22Rv1 (cell line): Measurements from ENCODE around the gene VEGFB.

ENCODE experiments used
- H3K27ac ChIP-seq: fragments of 450-650 bp; 2 replicates; pipeline ENCODE4 v1.5.1; 2017
- ZFX ChIP-seq: fragments of 450-650 bp; IDR thresholded peaks from 2 replicates; pipeline ENCODE4 v1.6.1; 2017; ENCODE audit warnings: antibody characterized with exemption, borderline replicate concordance
- TF ChIP-seq, protein P1 (sequence below): fragments of 450-650 bp; IDR thresholded peaks from 2 replicates; pipeline ENCODE4 v1.5.1; 2017; ENCODE audit warnings: mild to moderate bottlenecking

Gene VEGFB

DNA sequence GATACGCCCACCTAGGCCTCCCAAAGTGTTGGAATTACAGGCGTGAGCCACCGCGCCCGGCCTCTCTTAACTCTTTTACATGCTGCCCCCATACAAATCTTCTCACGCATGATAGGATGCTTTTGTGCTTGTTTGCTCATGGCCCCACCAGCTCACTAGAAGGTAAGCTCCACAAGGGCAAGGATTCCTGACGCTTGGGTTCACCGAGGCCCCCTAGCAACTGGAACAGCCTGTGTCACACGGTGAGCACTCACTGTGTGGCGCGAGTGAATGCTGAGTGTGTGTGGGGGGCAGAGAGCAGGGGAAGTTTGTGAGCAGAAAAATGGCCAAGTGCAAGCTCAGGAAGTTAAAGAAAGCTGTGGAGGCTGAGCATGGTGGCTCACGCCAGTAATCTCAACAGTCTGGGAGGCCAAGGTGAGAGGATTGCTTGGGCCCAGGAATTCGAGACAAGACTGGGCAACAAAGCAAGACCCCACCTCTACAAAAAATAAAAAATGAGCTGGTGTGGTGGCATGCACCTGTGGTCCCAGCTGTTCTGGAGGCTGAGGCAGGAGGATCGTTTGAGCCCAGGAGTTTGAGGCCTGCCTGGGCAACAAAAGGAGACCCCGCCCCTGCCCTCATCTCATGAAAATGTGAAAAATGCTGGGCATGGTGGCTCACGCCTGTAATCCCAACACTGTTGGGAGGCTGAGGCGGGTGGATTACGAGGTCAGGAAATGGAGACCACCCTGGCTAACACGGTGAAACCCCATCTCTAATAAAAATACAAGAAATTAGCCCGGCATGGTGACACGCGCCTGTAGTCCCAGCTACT is 47.8 kb downstream of the VEGFB start:
- H3K27ac ChIP-seq = no peak overlapping the region
- TF ChIP-seq, protein P1, sequence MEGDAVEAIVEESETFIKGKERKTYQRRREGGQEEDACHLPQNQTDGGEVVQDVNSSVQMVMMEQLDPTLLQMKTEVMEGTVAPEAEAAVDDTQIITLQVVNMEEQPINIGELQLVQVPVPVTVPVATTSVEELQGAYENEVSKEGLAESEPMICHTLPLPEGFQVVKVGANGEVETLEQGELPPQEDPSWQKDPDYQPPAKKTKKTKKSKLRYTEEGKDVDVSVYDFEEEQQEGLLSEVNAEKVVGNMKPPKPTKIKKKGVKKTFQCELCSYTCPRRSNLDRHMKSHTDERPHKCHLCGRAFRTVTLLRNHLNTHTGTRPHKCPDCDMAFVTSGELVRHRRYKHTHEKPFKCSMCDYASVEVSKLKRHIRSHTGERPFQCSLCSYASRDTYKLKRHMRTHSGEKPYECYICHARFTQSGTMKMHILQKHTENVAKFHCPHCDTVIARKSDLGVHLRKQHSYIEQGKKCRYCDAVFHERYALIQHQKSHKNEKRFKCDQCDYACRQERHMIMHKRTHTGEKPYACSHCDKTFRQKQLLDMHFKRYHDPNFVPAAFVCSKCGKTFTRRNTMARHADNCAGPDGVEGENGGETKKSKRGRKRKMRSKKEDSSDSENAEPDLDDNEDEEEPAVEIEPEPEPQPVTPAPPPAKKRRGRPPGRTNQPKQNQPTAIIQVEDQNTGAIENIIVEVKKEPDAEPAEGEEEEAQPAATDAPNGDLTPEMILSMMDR = no peak
- TF ChIP-seq ZFX = no peak

DNA sequence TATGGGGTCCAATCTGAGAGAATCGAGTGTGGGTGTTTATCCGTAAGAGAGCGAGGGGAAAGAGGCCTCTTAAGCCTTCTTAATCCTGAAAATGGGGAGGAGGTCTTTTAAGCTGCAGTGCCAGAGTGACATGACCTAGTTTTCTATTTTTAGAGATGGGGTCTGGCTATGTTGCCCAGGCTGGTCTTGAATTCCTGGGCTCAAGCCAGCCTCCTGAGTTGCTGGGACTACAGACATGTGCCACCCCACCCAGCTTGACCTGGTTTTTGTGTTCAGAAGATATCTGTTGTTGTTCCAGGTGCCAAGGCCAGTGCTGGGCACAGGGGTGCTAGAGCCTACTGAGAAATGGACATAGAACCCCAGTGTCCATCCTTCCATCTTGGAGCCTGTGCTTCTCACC is 48.7 kb downstream of the VEGFB start:
- H3K27ac ChIP-seq = no peak overlapping the region
- no peak for TF ChIP-seq ZFX
- TF ChIP-seq, protein P1 = no peak

DNA sequence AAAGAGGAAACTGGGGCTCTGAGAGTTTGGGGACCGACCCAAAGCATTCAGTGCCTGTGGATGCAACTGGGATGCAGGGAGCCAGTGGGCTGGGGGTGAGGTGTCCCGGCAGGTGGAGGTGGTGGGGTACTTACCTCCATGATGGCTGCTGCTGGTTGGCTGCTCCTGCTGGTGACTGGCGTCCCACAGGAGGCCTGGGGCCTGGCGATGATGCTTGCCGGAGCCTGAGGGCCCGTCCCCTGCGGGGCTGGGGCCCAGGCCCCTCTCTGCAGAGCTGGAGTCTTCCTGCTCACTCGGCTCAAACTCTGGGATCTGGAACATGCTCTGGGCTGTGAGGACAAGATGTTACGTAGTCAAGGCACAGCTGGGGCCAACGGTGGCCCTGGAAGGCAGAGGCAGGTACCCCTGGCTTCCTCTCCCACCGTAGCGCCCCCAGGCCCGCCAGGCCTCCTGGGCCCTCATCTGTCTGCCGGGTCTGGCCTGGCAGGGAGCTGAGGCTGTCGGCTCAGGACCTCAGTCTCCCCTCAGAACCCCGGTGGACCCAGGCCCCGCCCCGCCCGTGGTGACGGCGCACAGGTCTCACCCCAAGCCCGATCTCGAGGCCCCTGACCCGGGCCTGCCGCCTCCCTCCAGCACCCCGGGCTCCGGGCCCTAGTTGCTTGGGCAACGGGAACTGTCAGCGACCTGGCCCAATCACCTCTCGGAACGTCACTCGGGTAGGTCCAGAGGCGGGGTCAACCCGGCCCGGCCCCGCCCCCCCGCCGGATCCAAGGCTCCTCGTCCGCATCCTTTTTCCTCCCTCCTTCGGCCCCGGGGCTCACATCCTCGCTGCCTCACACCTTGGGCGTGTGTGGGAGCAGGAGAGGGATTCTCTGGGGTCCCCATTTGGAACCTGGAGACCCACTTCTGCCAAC is 49.9 kb downstream of the VEGFB start, which contains the start of gene BAD:
Gene BAD, minus strand, starts transcription at position 618 of the 914 bp plus-strand sequence. Its CDS starts 297 bp downstream, at position 321.
- no peak for TF ChIP-seq ZFX
- TF ChIP-seq, protein P1 = no peak
- peak within 1 kb of the TSS; percentile 98 for H3K27ac ChIP-seq

DNA sequence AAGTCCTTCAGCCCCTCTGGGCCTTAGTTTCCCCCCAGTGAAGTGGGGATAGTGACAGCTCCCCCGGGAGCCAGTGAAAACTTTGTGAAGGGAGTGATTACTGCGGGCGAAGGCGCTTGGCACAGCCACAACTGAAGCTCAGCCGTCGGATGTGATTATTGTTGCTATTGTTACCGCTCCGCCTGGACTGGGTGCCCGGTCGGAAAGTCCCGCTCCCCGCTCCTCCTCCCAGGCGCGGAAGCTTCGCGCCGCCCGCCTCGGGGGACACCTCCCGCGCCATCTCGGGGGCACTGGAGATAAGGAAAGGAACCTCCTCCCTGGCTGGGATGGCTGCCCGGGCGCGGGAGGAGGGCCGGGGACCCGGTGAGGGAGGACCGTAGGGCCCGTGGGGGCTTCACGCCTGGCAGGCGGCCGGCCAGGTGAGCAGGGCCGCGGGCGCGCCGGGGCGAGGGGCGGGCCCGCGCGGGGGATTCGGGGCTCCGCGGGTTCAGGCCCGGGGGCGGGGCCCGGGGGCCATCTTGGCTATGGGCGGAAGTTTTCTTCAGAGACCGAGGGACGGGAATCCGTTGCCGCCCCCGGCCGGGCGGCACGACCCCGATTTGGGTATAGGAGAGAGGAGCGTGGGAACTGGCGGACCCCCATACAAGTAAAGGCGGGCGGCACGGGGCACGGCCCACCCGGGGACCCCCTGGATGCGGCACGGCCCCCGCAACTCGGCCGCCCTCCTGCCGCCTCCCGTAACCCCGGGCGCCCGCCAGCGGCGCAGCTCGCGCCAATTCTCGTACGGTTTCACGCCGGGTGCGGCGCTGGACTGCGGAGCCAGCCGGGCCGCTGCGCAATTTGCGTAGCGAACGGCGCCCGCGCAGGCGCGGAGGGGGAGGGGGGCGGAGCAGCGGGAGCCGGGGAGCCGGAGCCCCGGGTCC is 50.8 kb downstream of the VEGFB start, which contains the start of gene GPR137:
Gene GPR137, plus strand, starts transcription at position 887 of the 923 bp plus-strand sequence. CDS start 677 bp downstream, outside the sequence.
- TF ChIP-seq, protein P1 = no peak
- no peak for TF ChIP-seq ZFX
- peak within 1 kb of the TSS; percentile 98 for H3K27ac ChIP-seq

DNA sequence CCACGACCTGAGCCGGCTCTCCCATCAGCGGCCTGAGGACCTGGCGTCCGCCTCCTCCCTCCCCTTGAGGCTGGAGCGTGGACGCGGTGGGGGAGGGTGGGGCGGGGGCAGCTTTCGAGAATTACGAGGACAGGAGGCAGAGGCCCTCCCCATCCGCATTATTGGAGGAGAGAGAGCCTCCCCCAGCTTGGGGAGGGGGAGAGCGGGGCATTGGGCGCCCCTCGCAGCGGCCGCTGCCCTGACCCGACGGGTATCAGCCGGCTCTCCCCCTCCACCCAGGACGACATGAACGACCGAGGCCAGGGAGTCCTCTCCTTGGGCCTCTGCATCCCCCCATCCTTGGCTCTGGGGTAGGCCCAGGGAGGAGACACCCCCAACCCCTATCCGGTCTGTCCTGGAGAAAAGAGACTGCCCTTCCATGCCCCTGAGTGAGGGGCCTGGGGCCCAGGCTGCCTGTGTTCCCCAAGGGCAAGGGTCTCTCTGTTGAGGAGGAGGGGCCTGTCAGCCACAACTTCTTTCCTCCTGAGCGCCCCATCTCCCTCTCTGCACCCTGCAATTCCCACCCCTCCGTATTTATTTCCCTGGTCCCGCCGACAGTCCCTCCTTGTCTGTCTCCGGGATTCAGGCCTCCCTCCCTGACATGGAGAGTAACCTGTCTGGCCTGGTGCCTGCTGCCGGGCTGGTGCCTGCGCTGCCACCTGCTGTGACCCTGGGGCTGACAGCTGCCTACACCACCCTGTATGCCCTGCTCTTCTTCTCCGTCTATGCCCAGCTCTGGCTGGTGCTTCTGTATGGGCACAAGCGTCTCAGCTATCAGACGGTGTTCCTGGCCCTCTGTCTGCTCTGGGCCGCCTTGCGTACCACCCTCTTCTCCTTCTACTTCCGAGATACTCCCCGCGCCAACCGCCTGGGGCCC is 51.8 kb downstream of the VEGFB start:
- peak overlapping the region; percentile 98 for H3K27ac ChIP-seq
- no peak for TF ChIP-seq ZFX
- TF ChIP-seq, protein P1 = no peak

DNA sequence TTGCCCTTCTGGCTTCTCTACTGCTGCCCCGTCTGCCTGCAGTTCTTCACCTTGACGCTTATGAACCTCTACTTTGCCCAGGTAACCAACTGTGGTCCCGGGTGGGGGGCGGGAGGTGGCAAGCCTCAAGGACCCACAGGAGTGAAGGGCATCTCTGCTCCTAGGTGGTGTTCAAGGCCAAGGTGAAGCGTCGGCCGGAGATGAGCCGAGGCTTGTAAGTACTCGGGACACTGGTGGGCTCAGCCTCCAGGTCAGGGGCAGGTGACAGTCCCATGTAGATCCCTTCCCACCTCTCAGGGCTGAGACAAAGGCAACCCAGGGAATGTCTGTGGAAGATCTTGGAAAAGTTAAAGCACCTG is 52.4 kb downstream of the VEGFB start:
- TF ChIP-seq, protein P1 = no peak
- no peak for TF ChIP-seq ZFX
- peak overlapping the region; percentile 98 for H3K27ac ChIP-seq
